NCI-H146 treated with DMSO at 0.1 percent for 48 hours (cell line): ENCODE measurements around the gene PLXNC1.

Source experiments
- DNase-seq: peaks from one replicate; lab custom pipeline; 2025; ENCODE audit not compliant: unreplicated experiment; lab: John Stamatoyannopoulos, UW

PLXNC1 gene

DNA sequence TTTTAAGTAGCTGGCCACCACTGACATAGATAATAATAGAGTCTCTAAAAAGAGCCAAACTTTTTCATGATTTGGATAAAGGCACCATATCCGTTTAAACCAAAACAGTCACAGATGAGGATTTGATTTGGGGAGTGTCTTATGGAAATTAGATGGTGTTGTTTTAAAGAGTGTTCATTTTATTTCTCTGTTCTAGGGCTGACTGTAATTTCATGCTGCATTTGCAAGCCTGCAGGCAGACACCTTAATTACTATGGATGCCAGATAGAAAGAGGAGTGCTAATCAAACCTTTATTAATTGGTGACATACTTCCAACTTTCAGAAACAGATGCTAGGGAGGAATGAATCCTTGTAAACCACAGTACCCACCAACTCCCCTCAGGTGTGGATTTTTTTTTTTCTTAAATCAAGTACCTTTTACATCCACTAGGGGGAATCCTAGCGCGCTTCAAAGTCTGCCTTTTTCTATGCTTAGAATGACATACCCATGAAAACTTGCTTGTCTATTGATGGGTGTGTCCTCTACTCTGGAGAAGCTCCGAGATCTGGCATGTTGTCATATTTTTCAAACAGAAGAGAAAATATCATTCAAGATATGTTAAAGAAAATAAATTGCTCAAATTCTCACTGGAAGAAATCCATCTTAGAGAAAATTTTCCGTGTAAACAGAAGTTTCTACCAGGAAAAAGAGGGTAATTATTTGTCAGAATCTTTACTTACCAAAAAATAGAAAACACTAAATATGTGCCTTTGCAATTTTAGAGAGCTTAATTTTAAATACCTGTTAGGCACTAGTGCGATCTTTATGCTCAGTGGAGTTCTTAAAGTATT lies 14.2 kb upstream of the PLXNC1 start:
- peak; percentile 47 for DNase-seq

- no peak for DNase-seq
These were observed 12.5 kb upstream of the PLXNC1 start for GRCh38 chr12:94135896-94136295.

DNA sequence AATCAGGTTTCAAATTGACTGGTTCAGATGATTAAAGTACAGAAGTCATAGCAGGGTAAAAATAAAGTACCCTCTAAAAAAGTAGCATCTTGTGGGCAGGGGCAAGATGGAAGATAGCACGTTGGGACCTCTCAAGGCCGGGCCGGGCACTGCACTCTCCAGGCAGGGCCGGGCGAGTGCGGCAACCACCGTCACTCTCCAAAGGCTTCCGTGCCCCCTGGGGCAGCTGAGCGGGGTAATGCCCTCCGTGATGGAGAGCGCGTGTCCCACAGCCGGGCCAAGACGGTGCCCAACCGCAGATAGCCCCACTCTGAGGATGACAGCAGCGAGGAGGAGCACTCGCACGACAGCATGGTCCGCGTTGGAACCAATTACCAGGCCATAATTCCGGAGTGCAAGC lies 8.6 kb upstream of the PLXNC1 start:
- DNase-seq: no peak

DNA sequence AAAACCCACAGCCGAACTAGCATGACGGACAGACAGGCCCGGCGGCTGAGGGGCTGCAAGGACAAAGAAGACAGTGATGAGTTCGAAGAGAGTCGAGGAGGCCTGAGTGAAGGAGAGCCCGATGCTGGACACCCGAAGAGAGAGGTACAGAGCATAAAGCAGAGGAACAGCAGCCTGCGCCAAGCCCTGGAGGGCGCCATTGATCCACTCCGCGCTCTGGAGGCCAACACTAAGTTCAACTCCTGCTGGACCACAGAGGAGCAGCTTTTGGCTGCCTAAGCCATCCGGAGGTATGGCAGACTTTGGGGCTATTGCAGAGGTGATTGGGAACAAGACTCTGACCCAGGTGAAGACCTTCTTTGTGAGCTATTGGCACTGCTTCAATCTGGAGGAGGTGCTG lies 7.8 kb upstream of the PLXNC1 start:
- no peak for DNase-seq

DNA sequence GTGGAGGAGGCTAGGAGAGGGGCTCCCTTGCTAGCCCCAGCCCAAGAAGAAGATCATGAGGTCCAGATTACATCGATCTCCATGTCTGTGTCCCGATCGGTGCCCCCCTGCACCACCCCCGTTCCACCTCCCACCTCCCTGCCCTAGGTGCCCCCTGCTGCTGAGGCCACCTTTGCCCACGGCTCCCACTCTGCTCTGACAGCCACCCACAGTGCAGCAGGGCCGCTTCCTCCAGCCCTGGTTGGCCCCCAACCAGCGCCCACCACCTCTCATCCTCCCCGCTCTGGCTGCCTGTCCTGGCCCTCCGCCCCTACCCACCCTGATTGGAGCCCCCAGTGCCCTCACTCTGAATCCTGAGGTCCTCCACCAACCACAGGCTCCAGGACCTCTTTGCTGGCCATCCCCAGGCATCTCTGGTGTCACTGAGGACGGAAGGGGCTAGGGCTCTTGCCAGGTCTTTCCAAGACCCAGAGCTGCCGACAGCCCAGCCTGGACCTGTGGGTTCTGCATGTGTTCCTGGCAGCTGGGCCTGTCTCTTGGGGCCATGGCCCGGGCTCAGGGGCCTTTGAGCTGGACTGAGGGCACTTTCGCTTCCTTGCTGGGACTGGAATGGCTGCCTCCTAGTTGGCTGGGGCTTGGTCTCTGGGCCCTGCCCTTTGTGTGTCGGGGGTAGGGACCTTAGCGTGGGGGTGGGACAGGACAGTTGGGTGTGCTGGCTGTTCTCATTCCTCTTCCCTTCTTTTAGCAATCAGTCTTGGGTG lies 7.2 kb upstream of the PLXNC1 start:
- DNase-seq: no peak

- DNase-seq: no peak
These were observed 6.5 kb upstream of the PLXNC1 start for GRCh38 chr12:94141892-94142291.

- DNase-seq: no peak
These were observed 4.9 kb upstream of the PLXNC1 start for GRCh38 chr12:94143438-94143837.

DNA sequence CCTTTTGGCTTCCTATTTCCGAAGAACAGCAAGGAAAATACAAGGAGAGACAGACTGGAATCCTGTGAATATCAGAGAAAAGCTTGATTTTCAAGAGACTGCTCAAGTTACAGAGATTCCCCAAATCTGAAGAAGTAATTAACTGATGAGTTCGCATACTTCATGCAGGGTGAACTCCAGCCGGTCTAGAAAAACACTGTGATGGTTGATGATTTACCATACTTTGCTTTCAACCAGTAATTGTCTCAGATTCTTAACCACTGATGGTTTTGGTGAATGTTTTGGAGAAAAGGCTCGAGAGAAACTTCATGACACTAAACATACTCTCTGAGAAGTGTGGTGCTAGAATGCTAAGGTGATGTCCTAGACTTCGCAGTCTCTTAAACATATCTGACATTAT lies 4.4 kb upstream of the PLXNC1 start:
- no peak for DNase-seq

GRCh38 chr12:94144781-94145180 lies 3.6 kb upstream of the PLXNC1 start:
- DNase-seq: no peak

GRCh38 chr12:94145191-94145983 lies 3.0 kb upstream of the PLXNC1 start:
- DNase-seq: no peak

- no peak for DNase-seq
These were observed 2.0 kb upstream of the PLXNC1 start for GRCh38 chr12:94146166-94146936.

- no peak for DNase-seq
These were observed 888 bp upstream of the PLXNC1 start for GRCh38 chr12:94147387-94147990.

- DNase-seq: no peak
These were observed 352 bp downstream of the PLXNC1 start for GRCh38 chr12:94148739-94149118.

- DNase-seq: peak; percentile 14
These were observed 873 bp downstream of the PLXNC1 start for GRCh38 chr12:94149119-94149780.

- DNase-seq: no peak
These were observed 1.4 kb downstream of the PLXNC1 start for GRCh38 chr12:94149781-94150239.

- no peak for DNase-seq
These were observed 2.1 kb downstream of the PLXNC1 start for GRCh38 chr12:94150240-94151121.

- no peak for DNase-seq
These were observed 3.2 kb downstream of the PLXNC1 start for GRCh38 chr12:94151582-94151981.

GRCh38 chr12:94152292-94153078 lies 4.1 kb downstream of the PLXNC1 start:
- no peak for DNase-seq
